ENCODE measurements around the gene UNC119B.

Gene UNC119B

DNA sequence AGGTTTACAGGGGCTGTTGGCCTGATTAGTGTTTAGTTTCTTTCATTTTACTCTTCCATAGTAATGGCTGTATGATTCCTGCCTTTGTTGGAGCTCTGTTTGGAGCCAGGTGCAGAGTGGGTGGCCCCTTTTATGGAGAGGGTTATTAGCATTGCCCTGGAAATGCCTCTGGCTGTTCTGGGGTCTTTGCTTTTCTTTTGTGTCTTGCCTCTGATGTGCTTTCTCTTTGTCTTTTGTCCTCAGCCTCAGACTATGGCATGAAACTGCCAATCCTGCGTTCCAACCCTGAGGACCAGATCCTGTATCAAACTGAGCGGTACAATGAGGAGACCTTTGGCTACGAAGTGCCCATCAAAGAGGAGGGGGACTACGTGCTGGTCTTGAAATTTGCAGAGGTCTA lies 16.4 kb upstream of the UNC119B start:
- H3K4me1 Mint-ChIP-seq (ENCODE audit: low read depth in 2 of 2) = peaks cover 25 to 27% of the 10 kb centered on the region in 2 donors
- H3K4me3 Mint-ChIP-seq = no peak overlapping the region
- ATAC-seq (replicated peaks) (no peak), DNase-seq (no peak)
- H3K9me3 Mint-ChIP-seq = no peaks in the 10 kb centered on the region
- no peaks in the 10 kb centered on the region for H3K27me3 Mint-ChIP-seq
- no peak overlapping the region for H3K27ac Mint-ChIP-seq
- H3K36me3 Mint-ChIP-seq (ENCODE audit: insufficient read depth) = peaks cover 13% of the 10 kb centered on the region

DNA sequence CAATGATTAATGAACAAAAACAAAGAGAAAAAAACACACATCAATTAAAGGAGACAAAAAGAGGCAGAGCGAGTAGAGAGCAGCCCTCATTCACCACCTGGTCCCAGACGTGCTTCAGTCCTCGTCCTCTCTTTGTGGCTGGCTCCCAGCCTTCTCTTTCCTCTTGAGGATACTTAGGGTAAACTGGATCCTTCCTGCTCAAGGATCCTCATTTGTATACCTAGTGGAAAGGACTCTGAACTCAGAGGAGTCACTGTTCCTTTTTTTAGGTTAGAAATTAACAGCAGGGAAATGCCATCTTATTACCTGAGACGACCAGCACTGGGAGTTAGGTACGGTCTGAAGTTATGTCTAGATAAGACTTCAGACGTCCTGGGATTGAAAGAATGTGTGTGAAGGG lies 13.6 kb upstream of the UNC119B start:
- H3K36me3 Mint-ChIP-seq (ENCODE audit: insufficient read depth) = peaks cover 32% of the 10 kb centered on the region
- DNase-seq (no peak), ATAC-seq (replicated peaks) (no peak)
- no peaks in the 10 kb centered on the region for H3K27me3 Mint-ChIP-seq
- H3K9me3 Mint-ChIP-seq = no peaks in the 10 kb centered on the region
- peaks cover 12 to 14% of the 10 kb centered on the region in 2 donors for H3K4me1 Mint-ChIP-seq (ENCODE audit: low read depth in 2 of 2)
- H3K27ac Mint-ChIP-seq = no peak overlapping the region
- H3K4me3 Mint-ChIP-seq = no peak overlapping the region

DNA sequence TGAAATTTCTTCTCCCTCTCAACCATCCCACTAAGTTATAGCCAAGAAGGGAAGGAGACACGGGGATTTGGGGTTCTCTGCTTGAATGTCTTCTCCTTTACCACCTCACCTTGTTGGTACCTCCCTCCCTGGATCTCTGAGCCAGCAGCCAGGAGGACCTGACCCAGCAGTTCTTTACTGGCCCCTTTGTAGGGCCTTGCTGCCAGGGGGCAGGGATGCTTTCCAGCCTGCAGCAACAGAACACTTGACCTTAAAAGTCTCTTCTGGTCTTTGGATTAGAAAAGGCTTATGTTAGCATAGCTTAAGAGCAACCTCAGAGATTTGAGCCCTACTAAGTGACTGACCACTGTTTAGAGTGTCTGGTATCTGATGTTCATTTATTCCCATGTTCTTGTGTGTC lies 12.9 kb upstream of the UNC119B start:
- ATAC-seq (replicated peaks) = no peak
- Mint-ChIP-seq H3K4me3 (no peak overlapping the region), H3K36me3 (ENCODE audit: insufficient read depth) (peaks cover 32% of the 10 kb centered on the region), H3K4me1 (ENCODE audit: low read depth in 2 of 2) (peaks cover 9 to 11% of the 10 kb centered on the region in 2 donors), H3K9me3 (no peaks in the 10 kb centered on the region), H3K27ac (no peak overlapping the region), H3K27me3 (no peaks in the 10 kb centered on the region)
- DNase-seq = no peak

DNA sequence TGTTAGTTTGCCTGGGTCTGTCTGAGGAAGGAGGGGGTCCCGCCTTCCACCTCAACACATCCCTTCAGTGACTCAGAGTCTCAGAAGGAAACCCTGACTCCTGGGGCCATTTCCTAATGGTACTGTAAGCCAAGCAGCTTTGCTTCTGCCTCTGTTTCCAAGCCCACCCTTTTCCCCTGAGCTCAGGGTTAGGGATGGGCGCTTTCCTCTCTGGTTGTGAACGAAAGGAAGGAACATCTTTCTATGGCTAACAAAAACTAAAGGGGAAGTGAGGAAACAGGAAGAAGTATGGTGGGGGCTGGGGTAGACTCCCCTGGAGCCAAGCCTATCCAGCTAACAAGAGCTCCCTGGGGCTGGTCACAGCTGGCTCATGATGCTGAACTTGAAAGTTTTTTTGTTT lies 11.6 kb upstream of the UNC119B start:
- peaks cover 32% of the 10 kb centered on the region for H3K36me3 Mint-ChIP-seq (ENCODE audit: insufficient read depth)
- H3K27ac Mint-ChIP-seq = no peak overlapping the region
- no peak overlapping the region for H3K4me3 Mint-ChIP-seq
- no peaks in the 10 kb centered on the region for H3K9me3 Mint-ChIP-seq
- H3K4me1 Mint-ChIP-seq (ENCODE audit: low read depth in 2 of 2) = peaks cover 0 to 6% of the 10 kb centered on the region in 2 donors
- ATAC-seq (replicated peaks) (no peak), DNase-seq (no peak)
- no peaks in the 10 kb centered on the region for H3K27me3 Mint-ChIP-seq

DNA sequence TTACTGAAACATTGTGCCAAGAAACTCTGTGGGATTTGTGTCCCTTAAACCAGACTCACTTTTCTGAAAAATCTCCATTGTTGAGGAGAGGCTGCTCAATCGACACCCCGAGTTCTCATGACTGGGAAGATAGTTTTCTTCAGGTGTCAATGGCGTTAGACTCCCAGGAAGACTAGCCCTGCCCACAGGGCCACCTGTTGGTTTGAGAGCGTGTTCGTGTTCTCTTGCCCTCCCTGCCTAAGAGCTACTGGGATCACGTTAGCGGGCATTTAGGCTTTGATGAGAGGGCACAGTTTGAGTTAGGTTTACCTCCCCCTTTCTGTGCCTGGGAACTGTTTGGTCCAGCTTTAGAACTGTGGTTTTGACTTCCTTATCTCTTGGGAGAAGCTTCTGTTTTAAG lies 10.7 kb upstream of the UNC119B start:
- H3K4me3 Mint-ChIP-seq = no peak overlapping the region
- H3K36me3 Mint-ChIP-seq (ENCODE audit: insufficient read depth) = peaks cover 28% of the 10 kb centered on the region
- no peaks in the 10 kb centered on the region for H3K27me3 Mint-ChIP-seq
- no peak for DNase-seq
- peaks cover 0 to 6% of the 10 kb centered on the region in 2 donors for H3K4me1 Mint-ChIP-seq (ENCODE audit: low read depth in 2 of 2)
- peak overlapping the region in 1 of 2 donors; percentile 70 for H3K27ac Mint-ChIP-seq
- no peaks in the 10 kb centered on the region for H3K9me3 Mint-ChIP-seq
- no peak for ATAC-seq (replicated peaks)

DNA sequence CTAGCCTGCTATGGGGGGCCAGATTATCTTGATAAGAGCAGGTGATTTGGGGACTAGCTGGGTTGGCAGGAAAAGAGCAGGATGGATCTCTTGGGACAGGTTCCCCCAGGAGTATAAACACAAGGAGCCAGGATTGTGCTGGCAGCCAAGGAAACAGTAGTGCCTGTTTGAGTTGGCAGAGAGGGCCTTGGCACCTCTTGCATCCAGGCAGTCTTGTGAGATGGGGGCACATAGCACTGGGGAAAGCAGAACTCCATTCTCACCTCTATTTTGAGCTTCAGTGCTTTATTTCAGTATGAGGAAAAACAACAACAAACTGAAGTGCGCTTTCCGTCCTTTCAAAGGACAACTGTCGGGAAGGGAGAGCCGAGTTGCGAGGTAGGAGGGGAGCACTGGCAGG lies 9.4 kb upstream of the UNC119B start:
- Mint-ChIP-seq H3K27me3 (no peaks in the 10 kb centered on the region), H3K9me3 (no peaks in the 10 kb centered on the region), H3K36me3 (ENCODE audit: insufficient read depth) (peaks cover 28% of the 10 kb centered on the region), H3K4me3 (no peak overlapping the region), H3K4me1 (ENCODE audit: low read depth in 2 of 2) (peaks cover 0 to 3% of the 10 kb centered on the region in 2 donors), H3K27ac (peak overlapping the region in 1 of 2 donors; percentile 70)
- DNase-seq (no peak), ATAC-seq (replicated peaks) (no peak)

DNA sequence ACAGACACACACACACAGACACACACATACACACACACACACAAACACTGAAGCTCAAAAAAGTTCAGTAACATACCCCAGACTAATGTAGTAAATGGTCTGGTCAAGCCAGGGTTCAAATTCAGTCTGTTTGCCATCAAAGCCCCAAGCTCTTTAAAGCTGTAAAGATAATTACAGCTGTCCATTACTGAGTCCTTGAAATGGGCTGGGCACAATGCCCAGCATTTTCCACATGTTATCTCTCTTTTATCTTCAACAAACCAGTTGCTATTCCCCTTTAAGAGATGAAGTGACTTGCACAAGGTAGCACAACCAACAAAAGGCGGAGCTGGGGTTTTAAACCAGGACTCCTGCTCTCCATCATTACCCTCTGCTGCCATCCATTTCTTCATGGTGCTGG lies 7.6 kb upstream of the UNC119B start:
- ATAC-seq (replicated peaks) = no peak
- H3K4me1 Mint-ChIP-seq (ENCODE audit: low read depth in 2 of 2) = no peaks in the 10 kb centered on the region
- H3K27me3 Mint-ChIP-seq = no peaks in the 10 kb centered on the region
- H3K4me3 Mint-ChIP-seq = no peak overlapping the region
- no peak for DNase-seq
- H3K36me3 Mint-ChIP-seq (ENCODE audit: insufficient read depth) = peaks cover 22% of the 10 kb centered on the region
- no peak overlapping the region for H3K27ac Mint-ChIP-seq
- no peaks in the 10 kb centered on the region for H3K9me3 Mint-ChIP-seq

DNA sequence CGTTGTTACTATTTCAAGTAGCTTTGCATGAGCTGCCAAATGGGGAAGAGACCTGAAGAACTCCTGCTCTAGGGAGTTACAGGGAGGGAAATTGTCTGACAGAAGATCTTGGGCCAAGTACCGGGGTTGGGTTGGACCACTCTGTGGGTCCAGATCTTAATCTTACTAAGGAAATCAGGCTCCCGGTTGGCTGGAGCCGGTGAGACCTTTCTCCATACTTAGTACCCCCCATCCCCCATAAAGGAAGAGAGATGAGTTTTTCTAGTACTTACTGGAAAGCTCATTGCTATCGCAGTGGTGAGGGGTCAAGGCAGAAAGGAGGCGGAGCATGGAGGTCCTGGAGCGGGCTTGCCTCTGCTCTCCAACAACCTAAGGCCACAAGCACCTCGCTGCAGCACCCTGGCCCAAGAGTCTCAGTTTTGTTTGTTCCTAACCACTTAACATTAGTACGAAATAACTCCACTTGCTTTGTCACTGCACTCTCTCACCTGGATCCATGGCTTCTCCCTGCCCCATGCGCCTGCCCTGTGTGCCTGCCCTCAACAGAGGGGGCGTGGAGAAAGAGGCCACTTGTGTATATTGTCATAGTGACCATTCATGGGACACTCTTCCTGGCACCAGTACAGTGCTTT lies 6.8 kb upstream of the UNC119B start:
- DNase-seq = no peak
- H3K27me3 Mint-ChIP-seq = no peaks in the 10 kb centered on the region
- peaks cover 22% of the 10 kb centered on the region for H3K36me3 Mint-ChIP-seq (ENCODE audit: insufficient read depth)
- H3K9me3 Mint-ChIP-seq = no peaks in the 10 kb centered on the region
- ATAC-seq (replicated peaks) = no peak
- peaks cover 0 to 3% of the 10 kb centered on the region in 2 donors for H3K4me1 Mint-ChIP-seq (ENCODE audit: low read depth in 2 of 2)
- H3K4me3 Mint-ChIP-seq = no peak overlapping the region
- H3K27ac Mint-ChIP-seq = no peak overlapping the region

DNA sequence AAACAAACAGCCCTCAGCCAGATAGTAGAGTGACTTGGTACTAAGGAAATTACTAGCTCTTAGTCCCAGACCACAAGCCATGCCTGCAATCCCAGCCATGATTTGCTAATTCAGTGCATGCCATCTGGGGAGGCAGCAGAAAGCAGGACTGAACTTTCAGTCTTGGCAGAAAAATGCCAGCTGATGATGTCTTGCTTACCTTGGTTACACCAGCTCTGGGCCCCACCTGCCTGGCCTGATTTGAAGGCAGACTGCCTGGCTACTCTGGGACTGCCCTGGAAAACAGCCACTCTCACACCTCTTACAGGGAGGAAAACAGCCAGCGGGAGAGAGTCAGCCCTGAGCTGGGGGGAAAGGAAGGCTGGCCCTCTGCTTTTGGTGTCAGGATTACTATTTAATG lies 4.6 kb upstream of the UNC119B start:
- ATAC-seq (replicated peaks) (no peak), DNase-seq (no peak)
- H3K4me1 Mint-ChIP-seq (ENCODE audit: low read depth in 2 of 2) = peaks cover 6 to 13% of the 10 kb centered on the region in 2 donors
- H3K9me3 Mint-ChIP-seq = no peaks in the 10 kb centered on the region
- no peak overlapping the region for H3K4me3 Mint-ChIP-seq
- H3K27ac Mint-ChIP-seq = no peak overlapping the region
- peaks cover 6% of the 10 kb centered on the region for H3K36me3 Mint-ChIP-seq (ENCODE audit: insufficient read depth)
- H3K27me3 Mint-ChIP-seq = no peaks in the 10 kb centered on the region

DNA sequence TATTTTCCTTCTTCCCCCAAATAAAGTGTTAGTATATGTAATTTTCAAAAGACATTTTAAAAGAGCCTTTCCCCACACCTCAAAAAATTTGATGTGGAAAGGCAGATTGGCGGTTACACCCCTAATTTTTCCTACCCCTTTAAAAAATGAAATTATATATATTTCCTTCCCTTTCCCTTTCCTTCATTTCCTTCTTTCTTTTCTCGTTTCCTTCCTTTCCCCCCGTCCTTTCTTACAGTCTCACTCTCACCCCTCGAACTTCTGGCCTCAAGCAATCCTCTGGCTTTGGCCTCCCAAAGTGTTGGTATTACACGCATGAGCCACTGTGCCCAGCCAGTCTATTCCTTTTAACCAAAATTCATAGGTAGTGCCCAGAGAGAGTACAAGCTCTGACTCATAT lies 4.2 kb upstream of the UNC119B start:
- DNase-seq = no peak
- peaks cover 1% of the 10 kb centered on the region for H3K36me3 Mint-ChIP-seq (ENCODE audit: insufficient read depth)
- no peaks in the 10 kb centered on the region for H3K27me3 Mint-ChIP-seq
- no peak for ATAC-seq (replicated peaks)
- no peaks in the 10 kb centered on the region for H3K9me3 Mint-ChIP-seq
- no peak overlapping the region for H3K27ac Mint-ChIP-seq
- H3K4me1 Mint-ChIP-seq (ENCODE audit: low read depth in 2 of 2) = peaks cover 7 to 13% of the 10 kb centered on the region in 2 donors
- no peak overlapping the region for H3K4me3 Mint-ChIP-seq

DNA sequence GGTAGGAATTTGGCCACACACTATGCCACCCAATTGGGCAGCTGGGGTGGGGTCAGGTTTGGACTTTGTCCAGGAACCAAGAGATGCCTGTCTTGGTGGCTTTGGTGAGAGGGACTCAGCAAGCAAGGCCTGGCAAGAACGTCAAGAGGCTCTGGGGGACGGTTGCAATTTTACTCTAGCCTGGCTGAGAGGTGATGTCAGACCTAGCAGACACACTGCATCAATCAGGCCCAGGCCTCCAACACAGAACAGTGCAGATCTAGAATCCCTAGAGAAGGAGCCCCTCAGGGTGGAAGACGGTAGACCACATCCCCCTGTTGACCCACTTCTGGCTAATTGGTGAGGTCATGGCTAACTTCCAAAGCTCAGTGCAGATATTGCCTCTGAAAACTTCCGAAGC lies 1.6 kb upstream of the UNC119B start:
- ATAC-seq (replicated peaks) = peak; percentile 62
- H3K36me3 Mint-ChIP-seq (ENCODE audit: insufficient read depth) = no peaks in the 10 kb centered on the region
- no peaks in the 10 kb centered on the region for H3K27me3 Mint-ChIP-seq
- H3K4me1 Mint-ChIP-seq (ENCODE audit: low read depth in 2 of 2) = peaks cover 24 to 28% of the 10 kb centered on the region in 2 donors
- no peak for DNase-seq
- H3K4me3 Mint-ChIP-seq = no peak overlapping the region
- peak overlapping the region in 1 of 2 donors; percentile 23 for H3K27ac Mint-ChIP-seq
- H3K9me3 Mint-ChIP-seq = no peaks in the 10 kb centered on the region

DNA sequence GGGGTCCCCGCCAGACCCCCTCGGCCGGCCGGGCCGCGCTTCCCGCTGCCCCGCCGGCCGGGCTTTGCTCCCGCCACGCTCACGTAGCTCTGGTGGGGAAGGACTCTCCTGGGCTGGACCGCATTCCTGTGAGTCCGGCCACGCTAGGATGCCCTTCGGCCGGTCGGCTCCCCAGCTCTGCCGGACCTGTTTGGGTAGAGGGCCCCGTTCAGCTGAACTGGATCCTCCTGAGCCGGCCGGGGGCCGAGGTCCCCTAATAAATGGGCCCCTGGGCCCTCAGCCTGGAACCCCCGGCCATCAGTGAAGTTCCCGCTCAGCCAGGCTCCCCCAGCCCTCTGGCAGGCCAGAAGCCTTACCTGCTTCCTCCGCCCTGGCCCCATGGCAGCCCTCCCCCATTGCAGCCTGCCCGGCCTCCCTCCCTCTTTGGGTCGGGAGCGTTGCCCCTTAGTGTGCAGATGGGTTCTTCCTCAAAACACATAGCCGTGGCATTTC lies 593 bp downstream of the UNC119B start:
- Mint-ChIP-seq H3K4me1 (ENCODE audit: low read depth in 2 of 2) (peaks cover 29 to 33% of the 10 kb centered on the region in 2 donors), H3K9me3 (no peaks in the 10 kb centered on the region), H3K27ac (peak overlapping the region; percentile 90 to 91), H3K27me3 (no peaks in the 10 kb centered on the region), H3K36me3 (ENCODE audit: insufficient read depth) (peaks cover 7% of the 10 kb centered on the region), H3K4me3 (peak overlapping the region; percentile 90)
- ATAC-seq (replicated peaks) = peak; percentile 22
- no peak for DNase-seq

DNA sequence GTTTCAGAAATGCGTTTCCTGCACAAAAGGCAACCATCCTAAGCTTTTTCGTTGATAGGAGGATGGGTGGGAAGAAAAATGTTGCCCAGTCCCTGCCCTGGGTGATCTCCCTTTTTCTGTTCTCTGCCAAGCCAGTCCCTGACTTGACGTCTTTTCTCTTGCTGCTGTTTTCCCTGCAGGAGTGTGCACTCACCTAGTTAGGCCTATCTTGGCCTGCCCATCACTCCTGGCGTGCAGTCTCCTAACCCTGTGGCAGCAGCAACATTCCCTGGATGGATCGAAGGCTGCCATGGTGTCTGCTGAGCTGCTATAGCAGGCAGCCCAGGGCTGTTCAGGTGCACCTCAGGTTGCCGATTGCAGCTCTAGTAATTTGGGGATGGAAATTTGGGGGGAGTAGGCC lies 1.2 kb downstream of the UNC119B start:
- H3K36me3 Mint-ChIP-seq (ENCODE audit: insufficient read depth) = peaks cover 9% of the 10 kb centered on the region
- no peaks in the 10 kb centered on the region for H3K27me3 Mint-ChIP-seq
- no peak for ATAC-seq (replicated peaks)
- peaks cover 29 to 33% of the 10 kb centered on the region in 2 donors for H3K4me1 Mint-ChIP-seq (ENCODE audit: low read depth in 2 of 2)
- peak overlapping the region; percentile 90 to 91 for H3K27ac Mint-ChIP-seq
- no peaks in the 10 kb centered on the region for H3K9me3 Mint-ChIP-seq
- peak overlapping the region; percentile 90 for H3K4me3 Mint-ChIP-seq
- no peak for DNase-seq

DNA sequence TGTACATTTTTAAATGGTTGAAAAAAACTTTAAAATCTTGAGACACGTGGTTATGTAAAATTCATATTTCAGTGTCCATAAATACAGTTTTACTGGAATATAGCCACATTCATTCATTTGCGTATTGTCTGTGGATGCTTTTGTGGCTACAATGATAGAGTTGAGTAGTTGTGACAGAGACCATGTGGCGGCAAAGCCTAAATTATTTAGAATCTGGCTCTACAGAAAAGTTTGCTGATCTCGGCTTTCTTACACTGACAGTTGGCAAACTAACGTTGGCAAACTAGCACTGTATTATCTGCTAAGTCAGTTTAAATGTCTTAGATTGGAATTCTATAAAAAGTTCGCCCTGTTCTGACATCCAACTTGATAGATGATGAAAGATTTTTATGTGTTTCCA lies 2.4 kb downstream of the UNC119B start:
- no peak for ATAC-seq (replicated peaks)
- Mint-ChIP-seq H3K27me3 (no peaks in the 10 kb centered on the region), H3K36me3 (ENCODE audit: insufficient read depth) (peaks cover 12% of the 10 kb centered on the region), H3K4me1 (ENCODE audit: low read depth in 2 of 2) (peaks cover 29 to 33% of the 10 kb centered on the region in 2 donors), H3K27ac (peak overlapping the region in 1 of 2 donors; percentile 91), H3K4me3 (peak overlapping the region in 1 of 2 donors; percentile 90), H3K9me3 (no peaks in the 10 kb centered on the region)
- no peak for DNase-seq
